Measurements from ENCODE around the gene NKAIN2.
"Not testable (repeated sequence)": the region's sequence is repeated elsewhere in the genome, so short reads cannot be mapped to it uniquely, and the experiment has no call there.

The NKAIN2 gene

DNA sequence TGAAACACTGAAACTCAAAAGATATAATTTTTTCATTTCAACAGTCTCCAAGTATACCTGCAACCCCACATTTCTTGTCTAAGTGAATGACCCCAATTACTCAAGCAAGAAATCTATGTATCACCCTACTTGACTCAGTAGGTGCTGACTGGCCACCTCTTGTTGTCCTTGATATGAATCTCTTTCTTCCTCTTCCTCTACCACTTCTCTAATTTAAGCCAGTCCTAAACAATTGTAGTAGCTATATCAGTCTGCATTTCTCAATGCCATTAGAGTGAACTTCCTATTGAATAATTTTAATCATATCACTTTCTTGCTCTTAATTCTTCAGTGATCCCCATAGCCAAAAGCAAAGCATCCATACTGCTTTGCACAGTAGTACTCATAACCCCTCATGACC, 93.2 kb downstream of the NKAIN2 start:
- Histone ChIP-seq H3K36me3 (ENCODE audit: control insufficient read depth, low read depth, low read length) (no peaks in the 10 kb centered on the region), H3K27ac (ENCODE audit: low read length) (no peak overlapping the region), H3K9ac (ENCODE audit: low read length) (no peak overlapping the region), H3K9me3 (ENCODE audit: control insufficient read depth, low read depth, low read length) (no peaks in the 10 kb centered on the region), H3K27me3 (ENCODE audit: control insufficient read depth, insufficient read depth, low read length) (no peaks in the 10 kb centered on the region), H3K4me3 (ENCODE audit: low read length) (no peak overlapping the region), H3K4me1 (ENCODE audit: control insufficient read depth, low read depth, low read length) (no peaks in the 10 kb centered on the region)

DNA sequence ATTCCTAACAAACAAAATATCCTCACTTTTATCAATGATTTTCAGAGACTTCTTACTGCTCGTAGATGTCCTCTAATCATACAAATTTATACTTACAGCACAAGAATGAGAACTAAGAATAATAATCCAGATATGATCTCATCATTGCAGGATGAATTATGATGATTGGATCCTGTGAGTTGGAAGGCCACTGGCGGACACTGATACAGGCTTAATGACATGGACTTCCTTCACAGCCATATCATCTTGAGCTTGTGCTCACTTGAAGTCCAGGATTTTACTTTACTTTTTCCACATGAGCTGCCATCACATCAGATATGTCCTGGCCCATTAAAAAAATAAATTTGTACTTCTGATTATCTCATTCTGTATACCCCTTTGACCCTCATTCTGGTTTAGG, 94.3 kb downstream of the NKAIN2 start:
- Histone ChIP-seq H3K36me3 (ENCODE audit: control insufficient read depth, low read depth, low read length) (no peaks in the 10 kb centered on the region), H3K9ac (ENCODE audit: low read length) (no peak overlapping the region), H3K9me3 (ENCODE audit: control insufficient read depth, low read depth, low read length) (no peaks in the 10 kb centered on the region), H3K4me3 (ENCODE audit: low read length) (no peak overlapping the region), H3K27ac (ENCODE audit: low read length) (no peak overlapping the region), H3K27me3 (ENCODE audit: control insufficient read depth, insufficient read depth, low read length) (no peaks in the 10 kb centered on the region), H3K4me1 (ENCODE audit: control insufficient read depth, low read depth, low read length) (no peaks in the 10 kb centered on the region)

DNA sequence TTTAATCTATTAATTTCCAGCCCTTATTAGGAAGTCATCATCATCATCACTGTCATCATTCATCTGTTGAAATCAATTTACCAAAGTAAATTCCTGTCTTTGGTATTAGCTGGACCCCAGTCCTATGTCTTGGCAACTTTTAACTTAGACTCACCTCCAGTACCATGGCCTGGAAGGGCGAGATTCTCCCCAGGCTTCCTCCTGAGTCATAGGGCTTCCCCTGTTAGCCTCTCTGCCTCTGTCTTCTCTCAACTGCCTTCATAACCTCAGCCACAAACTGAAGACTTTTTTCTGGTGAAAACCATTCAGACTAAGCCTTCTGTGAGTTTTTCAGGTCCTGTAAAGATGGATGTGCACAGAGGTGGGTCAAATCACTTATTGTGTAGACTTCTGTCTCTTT, 95.0 kb downstream of the NKAIN2 start:
- no peaks in the 10 kb centered on the region for H3K9me3 ChIP-seq (ENCODE audit: control insufficient read depth, low read depth, low read length)
- H3K9ac ChIP-seq (ENCODE audit: low read length) = no peak overlapping the region
- no peaks in the 10 kb centered on the region for H3K27me3 ChIP-seq (ENCODE audit: control insufficient read depth, insufficient read depth, low read length)
- H3K4me1 ChIP-seq (ENCODE audit: control insufficient read depth, low read depth, low read length) = no peaks in the 10 kb centered on the region
- no peak overlapping the region for H3K4me3 ChIP-seq (ENCODE audit: low read length)
- H3K27ac ChIP-seq (ENCODE audit: low read length) = no peak overlapping the region
- no peaks in the 10 kb centered on the region for H3K36me3 ChIP-seq (ENCODE audit: control insufficient read depth, low read depth, low read length)

DNA sequence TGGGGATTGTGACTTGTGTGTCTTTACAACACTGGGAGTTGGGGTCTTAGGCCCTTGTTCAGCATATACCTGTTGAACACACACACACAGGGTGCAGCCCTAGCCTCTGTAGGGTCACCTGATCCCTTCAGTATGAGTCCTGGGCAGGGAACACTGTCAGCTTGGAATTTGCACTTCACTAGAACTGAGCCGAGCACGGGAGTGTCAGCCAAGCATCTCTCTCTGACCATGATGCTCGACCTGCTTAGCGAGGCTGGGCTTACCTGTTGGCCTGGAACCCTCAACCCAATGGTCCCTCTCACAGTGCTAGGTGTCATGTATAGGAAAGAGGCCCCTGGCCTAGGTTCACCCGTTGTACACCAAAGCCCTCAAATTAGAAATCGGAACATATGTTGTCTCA, 96.1 kb downstream of the NKAIN2 start:
- Histone ChIP-seq H3K4me1 (ENCODE audit: control insufficient read depth, low read depth, low read length) (no peaks in the 10 kb centered on the region), H3K9ac (ENCODE audit: low read length) (no peak overlapping the region), H3K36me3 (ENCODE audit: control insufficient read depth, low read depth, low read length) (no peaks in the 10 kb centered on the region), H3K9me3 (ENCODE audit: control insufficient read depth, low read depth, low read length) (no peaks in the 10 kb centered on the region), H3K4me3 (ENCODE audit: low read length) (no peak overlapping the region), H3K27me3 (ENCODE audit: control insufficient read depth, insufficient read depth, low read length) (no peaks in the 10 kb centered on the region), H3K27ac (ENCODE audit: low read length) (no peak overlapping the region)

DNA sequence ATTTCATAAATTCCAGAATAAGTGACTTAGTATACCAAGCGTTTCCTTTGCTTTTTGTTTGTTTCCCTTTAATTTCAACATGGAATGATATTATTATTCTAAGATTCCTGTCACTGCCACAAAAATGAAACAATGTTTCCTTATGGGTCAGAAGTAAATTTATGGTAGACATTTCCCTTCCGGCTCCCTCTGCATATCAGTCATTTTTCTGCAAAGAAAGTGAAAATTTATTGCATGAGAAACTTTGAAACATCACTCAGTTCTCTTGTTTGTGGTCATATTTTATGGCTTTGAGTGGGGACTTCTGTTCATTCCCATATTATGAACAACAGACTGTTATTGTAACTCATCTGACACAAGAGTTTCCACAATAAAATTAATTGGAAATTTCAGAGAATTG, 97.8 kb downstream of the NKAIN2 start:
- Histone ChIP-seq H3K36me3 (ENCODE audit: control insufficient read depth, low read depth, low read length) (no peaks in the 10 kb centered on the region), H3K27ac (ENCODE audit: low read length) (no peak overlapping the region), H3K27me3 (ENCODE audit: control insufficient read depth, insufficient read depth, low read length) (no peaks in the 10 kb centered on the region), H3K9ac (ENCODE audit: low read length) (no peak overlapping the region), H3K4me3 (ENCODE audit: low read length) (no peak overlapping the region), H3K4me1 (ENCODE audit: control insufficient read depth, low read depth, low read length) (no peaks in the 10 kb centered on the region), H3K9me3 (ENCODE audit: control insufficient read depth, low read depth, low read length) (no peaks in the 10 kb centered on the region)

DNA sequence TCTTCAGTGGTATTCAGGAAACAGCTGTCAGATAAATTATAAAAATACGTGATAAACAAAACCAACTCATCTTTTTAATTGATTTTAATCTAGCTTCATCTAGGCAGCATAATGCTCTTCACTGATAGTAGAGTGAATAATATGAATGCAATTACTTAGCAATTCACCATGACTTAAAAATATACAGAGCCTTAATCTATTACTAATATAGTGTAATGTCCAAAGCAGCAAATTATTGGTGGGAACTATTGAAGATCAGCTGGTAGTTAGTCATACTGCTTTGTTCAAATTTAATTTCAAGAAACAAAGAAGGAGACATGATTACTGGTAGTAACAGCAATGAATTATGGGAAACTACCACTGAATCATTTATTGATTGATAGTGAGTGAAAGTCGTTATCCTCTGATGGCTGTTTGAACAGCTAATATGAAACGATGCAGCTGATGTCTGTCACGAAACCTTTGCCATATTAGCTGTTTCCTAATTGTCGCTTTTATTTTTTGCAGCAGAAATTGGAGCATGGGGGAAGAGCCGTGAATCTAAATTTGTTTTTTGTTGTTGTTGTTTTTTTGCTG, 99.2 kb downstream of the NKAIN2 start:
- Histone ChIP-seq H3K36me3 (ENCODE audit: control insufficient read depth, low read depth, low read length) (no peaks in the 10 kb centered on the region), H3K27me3 (ENCODE audit: control insufficient read depth, insufficient read depth, low read length) (no peaks in the 10 kb centered on the region), H3K4me3 (ENCODE audit: low read length) (no peak overlapping the region), H3K4me1 (ENCODE audit: control insufficient read depth, low read depth, low read length) (no peaks in the 10 kb centered on the region), H3K9me3 (ENCODE audit: control insufficient read depth, low read depth, low read length) (no peaks in the 10 kb centered on the region), H3K9ac (ENCODE audit: low read length) (no peak overlapping the region), H3K27ac (ENCODE audit: low read length) (no peak overlapping the region)

DNA sequence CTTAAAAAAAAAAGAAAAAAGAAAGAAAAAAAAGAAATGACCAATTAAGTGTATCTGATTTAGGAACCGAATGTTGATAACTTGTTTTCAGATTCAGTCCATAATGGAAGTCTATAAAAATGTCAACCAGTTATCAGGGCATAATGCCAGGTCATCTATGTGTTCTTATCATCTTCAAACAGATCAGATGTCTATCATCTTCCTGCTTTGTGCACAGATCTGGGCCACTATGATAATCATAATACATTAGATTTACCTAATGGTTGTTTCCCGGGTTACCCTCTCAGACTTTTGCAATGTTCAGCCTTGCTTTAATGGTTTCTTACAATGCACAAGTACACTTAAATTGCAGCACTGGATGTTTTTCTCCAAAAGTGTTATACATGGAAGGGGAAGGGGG, 100.6 kb downstream of the NKAIN2 start:
- H3K36me3 ChIP-seq (ENCODE audit: control insufficient read depth, low read depth, low read length) = no peaks in the 10 kb centered on the region
- H3K4me1 ChIP-seq (ENCODE audit: control insufficient read depth, low read depth, low read length) = no peaks in the 10 kb centered on the region
- H3K27me3 ChIP-seq (ENCODE audit: control insufficient read depth, insufficient read depth, low read length) = no peaks in the 10 kb centered on the region
- H3K27ac ChIP-seq (ENCODE audit: low read length) = no peak overlapping the region
- no peaks in the 10 kb centered on the region for H3K9me3 ChIP-seq (ENCODE audit: control insufficient read depth, low read depth, low read length)
- H3K9ac ChIP-seq (ENCODE audit: low read length) = no peak overlapping the region
- H3K4me3 ChIP-seq (ENCODE audit: low read length) = no peak overlapping the region

DNA sequence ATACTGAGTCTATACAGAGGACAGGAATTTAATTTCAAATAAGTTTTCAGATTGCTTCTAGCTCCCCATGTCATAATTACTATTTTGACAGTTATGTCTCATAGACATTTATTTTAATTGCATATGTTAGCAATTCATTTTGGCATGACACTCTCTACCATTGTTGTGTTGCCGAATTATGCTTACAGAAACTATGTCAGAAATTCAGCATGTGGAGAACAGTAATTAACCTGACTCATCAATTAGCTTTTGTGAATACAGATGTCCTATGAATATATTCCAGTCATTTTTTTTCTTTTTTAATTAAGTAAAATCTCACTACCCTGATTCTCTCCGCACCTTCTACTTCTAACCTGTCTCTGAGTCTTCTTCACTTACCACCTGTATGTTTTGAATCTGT, 105.1 kb downstream of the NKAIN2 start:
- no peaks in the 10 kb centered on the region for H3K4me1 ChIP-seq (ENCODE audit: control insufficient read depth, low read depth, low read length)
- no peak overlapping the region for H3K4me3 ChIP-seq (ENCODE audit: low read length)
- H3K36me3 ChIP-seq (ENCODE audit: control insufficient read depth, low read depth, low read length) = no peaks in the 10 kb centered on the region
- H3K27ac ChIP-seq (ENCODE audit: low read length) = no peak overlapping the region
- H3K9ac ChIP-seq (ENCODE audit: low read length) = no peak overlapping the region
- no peaks in the 10 kb centered on the region for H3K9me3 ChIP-seq (ENCODE audit: control insufficient read depth, low read depth, low read length)
- peaks cover 10% of the 10 kb centered on the region for H3K27me3 ChIP-seq (ENCODE audit: control insufficient read depth, insufficient read depth, low read length)

DNA sequence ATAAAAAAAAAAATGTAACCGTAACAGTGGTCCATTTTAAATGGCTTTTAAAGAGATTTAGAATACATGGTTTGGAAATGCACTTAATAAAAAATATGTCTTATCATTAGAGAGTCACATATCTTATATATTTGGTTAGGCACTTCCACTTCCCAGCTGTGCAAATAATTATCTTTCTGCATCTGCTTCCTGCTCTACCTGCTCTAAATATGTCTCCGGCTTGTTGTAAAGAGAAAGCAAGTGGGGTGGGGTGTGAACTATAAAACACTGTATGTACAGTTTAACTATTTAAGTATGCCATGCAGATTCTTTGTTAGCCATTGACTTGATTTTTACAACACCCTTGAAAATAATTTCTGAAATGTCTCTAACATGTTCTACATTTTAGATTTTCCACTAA, 106.3 kb downstream of the NKAIN2 start:
- Histone ChIP-seq H3K9me3 (ENCODE audit: control insufficient read depth, low read depth, low read length) (no peaks in the 10 kb centered on the region), H3K36me3 (ENCODE audit: control insufficient read depth, low read depth, low read length) (no peaks in the 10 kb centered on the region), H3K9ac (ENCODE audit: low read length) (no peak overlapping the region), H3K4me1 (ENCODE audit: control insufficient read depth, low read depth, low read length) (no peaks in the 10 kb centered on the region), H3K27ac (ENCODE audit: low read length) (no peak overlapping the region), H3K4me3 (ENCODE audit: low read length) (no peak overlapping the region), H3K27me3 (ENCODE audit: control insufficient read depth, insufficient read depth, low read length) (peaks cover 21% of the 10 kb centered on the region)

DNA sequence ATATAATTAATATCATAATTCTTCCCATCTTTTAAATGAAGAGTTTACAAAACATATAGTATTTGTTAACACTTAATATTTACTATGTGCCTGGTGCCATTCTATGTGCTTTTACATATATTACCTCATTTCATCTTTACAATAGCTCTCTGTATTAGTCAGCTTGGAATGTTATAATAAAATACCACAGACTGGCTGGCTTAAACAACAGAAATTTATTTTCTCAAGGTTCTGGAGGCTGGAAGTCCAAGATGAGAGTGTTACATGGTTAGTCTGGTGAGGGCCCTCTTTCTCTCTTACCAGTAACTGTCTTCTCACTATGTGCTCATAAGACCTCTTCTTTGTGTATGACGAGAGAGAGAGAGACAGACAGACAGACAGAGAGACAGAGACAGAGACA, 110.2 kb downstream of the NKAIN2 start:
- Histone ChIP-seq H3K4me3 (ENCODE audit: low read length) (no peak overlapping the region), H3K27me3 (ENCODE audit: control insufficient read depth, insufficient read depth, low read length) (peaks cover 59% of the 10 kb centered on the region), H3K4me1 (ENCODE audit: control insufficient read depth, low read depth, low read length) (no peaks in the 10 kb centered on the region), H3K27ac (ENCODE audit: low read length) (no peak overlapping the region), H3K9ac (ENCODE audit: low read length) (no peak overlapping the region), H3K36me3 (ENCODE audit: control insufficient read depth, low read depth, low read length) (no peaks in the 10 kb centered on the region), H3K9me3 (ENCODE audit: control insufficient read depth, low read depth, low read length) (no peaks in the 10 kb centered on the region)

DNA sequence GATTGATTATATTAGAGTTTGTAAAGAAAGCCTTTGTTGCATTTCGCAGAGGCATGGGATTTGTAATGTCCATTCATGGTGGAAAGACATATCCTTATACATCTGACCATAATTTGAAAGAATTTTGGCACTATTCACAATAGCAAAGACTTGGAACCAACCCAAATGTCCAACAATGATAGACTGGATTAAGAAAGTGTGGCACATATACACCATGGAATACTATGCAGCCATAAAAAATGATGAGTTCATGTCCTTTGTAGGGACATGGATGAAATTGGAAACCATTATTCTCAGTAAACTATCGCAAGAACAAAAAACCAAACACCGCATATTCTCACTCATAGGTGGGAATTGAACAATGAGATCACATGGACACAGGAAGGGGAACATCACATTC, 119.7 kb downstream of the NKAIN2 start:
- H3K27me3 ChIP-seq (ENCODE audit: control insufficient read depth, insufficient read depth, low read length) = peaks cover 27% of the 10 kb centered on the region
- H3K36me3 ChIP-seq (ENCODE audit: control insufficient read depth, low read depth, low read length); H3K4me3 ChIP-seq (ENCODE audit: low read length); H3K9ac ChIP-seq (ENCODE audit: low read length); H3K27ac ChIP-seq (ENCODE audit: low read length); H3K4me1 ChIP-seq (ENCODE audit: control insufficient read depth, low read depth, low read length); H3K9me3 ChIP-seq (ENCODE audit: control insufficient read depth, low read depth, low read length): not testable (repeated sequence)

DNA sequence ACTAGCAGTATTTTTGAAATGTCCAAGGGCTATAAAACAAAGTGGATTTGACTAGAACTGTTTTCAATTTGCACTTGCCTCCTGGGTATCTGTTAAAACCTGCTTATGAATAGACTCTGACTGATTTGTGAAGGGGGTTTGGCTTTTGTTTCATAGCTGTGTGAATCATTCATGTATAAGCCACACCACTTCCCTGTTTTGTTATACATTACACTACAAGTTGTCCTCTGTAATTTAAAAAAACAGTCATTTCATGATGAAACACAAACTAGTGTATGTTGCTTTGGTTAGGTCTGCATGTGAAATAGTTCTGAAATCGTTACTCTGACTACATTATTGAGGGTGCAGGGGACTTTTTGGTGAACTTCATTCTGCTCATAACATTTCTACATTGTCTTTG, 121.7 kb downstream of the NKAIN2 start:
- H3K9ac ChIP-seq (ENCODE audit: low read length) = no peak overlapping the region
- no peak overlapping the region for H3K4me3 ChIP-seq (ENCODE audit: low read length)
- peaks cover 8% of the 10 kb centered on the region for H3K27me3 ChIP-seq (ENCODE audit: control insufficient read depth, insufficient read depth, low read length)
- no peaks in the 10 kb centered on the region for H3K9me3 ChIP-seq (ENCODE audit: control insufficient read depth, low read depth, low read length)
- H3K36me3 ChIP-seq (ENCODE audit: control insufficient read depth, low read depth, low read length) = no peaks in the 10 kb centered on the region
- no peak overlapping the region for H3K27ac ChIP-seq (ENCODE audit: low read length)
- no peaks in the 10 kb centered on the region for H3K4me1 ChIP-seq (ENCODE audit: control insufficient read depth, low read depth, low read length)
